Hematopoietic multipotent progenitor cell treated with erythropoietin and hydrocortisone succinate and interleukin-3 and kit ligand, for 17 days (in vitro differentiated cells): Measurements from ENCODE around the gene METAP1.
"Not testable (repeated sequence)": the region's sequence is repeated elsewhere in the genome, so short reads cannot be mapped to it uniquely, and the experiment has no call there.

Source experiments
- DNase-seq: peaks from one replicate; pipeline ENCODE4 v3.0.0-alpha.2; 2015; ENCODE audit warnings: low spot score

Gene METAP1

GRCh38 chr4:99099814-99100213 is 104.3 kb downstream of the METAP1 start:
- not testable (repeated sequence) for DNase-seq

GRCh38 chr4:99100876-99101275 is 105.4 kb downstream of the METAP1 start:
- DNase-seq, result no peak

GRCh38 chr4:99102634-99103033 is 107.1 kb downstream of the METAP1 start:
- no peak for DNase-seq

- DNase-seq, result no peak
Observed at GRCh38 chr4:99103166-99103565, 107.6 kb downstream of the METAP1 start.

- DNase-seq, result no peak
Observed at GRCh38 chr4:99104153-99104552, 108.6 kb downstream of the METAP1 start.

GRCh38 chr4:99109286-99109685 is 113.8 kb downstream of the METAP1 start:
- not testable (repeated sequence) for DNase-seq
